ENCODE results near the gene C1orf56. TPM values are rescaled to one million over a fixed set of nuclear protein-coding genes. Genes with fewer than 3 reads are reported as not detected.

C1orf56 gene
- total and polyA plus RNA-seq, 2 of the 13 experiments (the other 11 are each of a cell fraction or from before 2014, with no cell fraction given) = 1.5 to 3.2 TPM

DNA sequence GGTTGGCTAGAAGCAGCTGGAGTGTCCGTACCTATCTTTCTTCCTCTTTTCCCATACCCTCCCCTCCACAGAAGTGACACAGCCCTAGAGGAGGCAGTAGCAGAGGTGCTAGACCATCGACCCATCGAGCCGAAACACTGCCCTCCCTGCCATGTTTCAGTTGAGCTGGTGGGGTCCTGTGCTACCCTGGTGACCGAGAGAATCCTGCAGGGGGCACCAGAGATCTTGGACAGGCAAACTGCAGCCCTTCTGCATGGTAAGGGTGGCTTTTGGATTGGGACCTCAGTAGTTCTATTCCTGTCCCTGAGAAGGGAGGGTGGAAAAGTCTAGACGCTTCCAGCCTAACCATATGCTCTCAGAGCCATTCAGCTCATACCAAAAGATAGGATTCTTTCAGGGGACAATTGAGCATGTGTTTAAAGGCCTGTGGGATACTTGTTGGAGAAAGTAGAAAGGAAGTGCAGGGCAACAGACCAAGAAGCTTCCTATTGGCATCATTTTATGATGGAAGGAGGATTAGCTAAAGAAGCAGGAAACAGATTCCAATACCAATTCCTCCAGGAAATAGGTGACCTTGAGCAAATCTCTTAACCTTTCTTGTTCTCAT is 22.9 kb upstream of the C1orf56 start (continued):
- peak; percentile 25 for TF ChIP-seq ZNF781 (CRISPR knock-in tag; IDR thresholded peaks at IDR 0.05; ENCODE audit: borderline replicate concordance, not compliant biosample characterization)
- no peak for TF ChIP-seq RFX5 (IDR thresholded peaks at IDR 0.05; ENCODE audit: low read depth, low read length)
- TF ChIP-seq ZNF275 (CRISPR knock-in tag; IDR thresholded peaks at IDR 0.05; ENCODE audit: borderline replicate concordance) = no peak
- TF ChIP-seq DNMT1 (CRISPR knock-in tag; IDR thresholded peaks at IDR 0.05) = no peak
- no peak for TF ChIP-seq ELK4 (CRISPR knock-in tag; IDR thresholded peaks at IDR 0.05; ENCODE audit: borderline replicate concordance)
- no peak for TF ChIP-seq ETV6 (CRISPR knock-in tag; conservative IDR thresholded peaks at IDR 0.05)
- TF ChIP-seq SMARCC2 (IDR thresholded peaks at IDR 0.05) = no peak
- TF ChIP-seq, protein P1, sequence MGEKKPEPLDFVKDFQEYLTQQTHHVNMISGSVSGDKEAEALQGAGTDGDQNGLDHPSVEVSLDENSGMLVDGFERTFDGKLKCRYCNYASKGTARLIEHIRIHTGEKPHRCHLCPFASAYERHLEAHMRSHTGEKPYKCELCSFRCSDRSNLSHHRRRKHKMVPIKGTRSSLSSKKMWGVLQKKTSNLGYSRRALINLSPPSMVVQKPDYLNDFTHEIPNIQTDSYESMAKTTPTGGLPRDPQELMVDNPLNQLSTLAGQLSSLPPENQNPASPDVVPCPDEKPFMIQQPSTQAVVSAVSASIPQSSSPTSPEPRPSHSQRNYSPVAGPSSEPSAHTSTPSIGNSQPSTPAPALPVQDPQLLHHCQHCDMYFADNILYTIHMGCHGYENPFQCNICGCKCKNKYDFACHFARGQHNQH (CRISPR knock-in tag; IDR thresholded peaks at IDR 0.05) = no peak
- no peak for TF ChIP-seq ZNF646 (CRISPR knock-in tag; IDR thresholded peaks at IDR 0.05)
- no peak for TF ChIP-seq NR2F6 (IDR thresholded peaks at IDR 0.05)
- no peak for TF ChIP-seq NR2F6 (CRISPR knock-in tag; IDR thresholded peaks at IDR 0.05)
